Right kidney (tissue), 1 donor: ENCODE data around the gene VMO1.

Experiments
- DNase-seq: peaks from one replicate; pipeline ENCODE4 v3.0.0-alpha.2; 2016

The VMO1 gene

DNA sequence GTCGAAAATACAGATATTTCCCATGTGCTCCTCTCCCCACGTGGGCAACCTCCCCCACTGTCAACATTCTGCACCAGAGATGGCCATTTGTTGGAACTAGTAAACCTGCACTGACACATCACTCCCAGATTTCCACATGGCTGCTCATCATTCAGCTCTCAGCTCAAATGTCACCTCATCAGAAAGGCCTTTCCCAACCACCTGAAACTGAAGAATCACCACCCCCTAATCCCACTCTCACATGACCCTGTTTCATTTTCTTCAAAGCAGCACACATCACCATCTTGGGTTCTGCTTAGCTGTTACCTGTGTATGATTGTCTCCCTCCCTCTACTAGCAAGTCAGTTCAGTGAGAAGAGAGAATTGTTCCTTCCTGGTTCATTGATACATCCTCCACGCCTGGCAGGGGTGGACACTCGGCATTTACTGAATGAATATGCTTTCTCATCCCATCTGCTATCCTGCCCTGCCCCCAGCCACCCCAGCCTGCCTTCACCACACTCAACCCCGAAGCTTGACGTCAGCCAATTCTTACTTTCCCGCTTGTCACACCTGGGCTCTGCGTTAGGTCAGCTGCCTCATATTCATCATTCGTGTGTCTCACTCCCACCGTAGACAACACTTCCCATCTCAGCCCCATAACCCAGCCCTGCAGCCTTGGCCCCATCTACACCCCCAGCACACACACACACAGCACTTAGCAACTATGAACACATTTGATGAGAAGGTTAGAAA is 14.5 kb upstream of the VMO1 start:
- DNase-seq, result no peak

DNA sequence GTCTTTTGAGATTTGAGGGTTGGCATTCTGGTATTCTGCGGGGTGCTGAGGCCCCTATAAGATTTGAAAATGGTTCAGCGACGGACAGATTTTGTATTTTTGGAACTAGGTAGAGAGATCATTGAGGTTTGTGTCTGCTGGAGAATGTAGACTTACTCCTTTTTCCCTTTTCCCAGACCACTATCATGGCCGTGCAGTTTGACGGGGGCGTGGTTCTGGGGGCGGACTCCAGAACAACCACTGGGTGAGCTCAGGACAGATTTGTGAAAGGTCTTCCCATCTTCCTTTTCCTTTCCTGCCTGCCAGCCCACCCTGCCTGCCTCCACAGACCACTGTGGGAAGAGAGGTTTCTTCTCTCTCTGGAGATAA is 10.4 kb upstream of the VMO1 start:
- peak; percentile 19 for DNase-seq

DNA sequence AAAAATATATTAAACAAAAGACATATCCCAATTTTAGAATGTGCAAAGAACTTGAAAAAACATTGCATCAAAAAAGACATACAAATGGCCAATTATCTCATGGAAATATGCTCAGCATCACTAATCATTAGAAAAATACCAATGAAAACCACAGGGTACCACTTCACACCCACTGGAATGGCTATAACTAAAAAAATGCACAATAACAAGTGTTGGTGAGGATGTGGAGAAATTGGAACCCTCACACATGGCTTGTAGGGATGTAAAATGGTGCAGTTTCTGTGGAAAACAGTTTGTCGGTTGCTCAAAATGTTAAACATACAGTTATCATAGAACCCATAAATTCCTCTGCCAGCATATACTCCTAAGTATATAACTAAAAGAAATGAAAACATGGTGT is 9.0 kb upstream of the VMO1 start:
- no peak for DNase-seq

DNA sequence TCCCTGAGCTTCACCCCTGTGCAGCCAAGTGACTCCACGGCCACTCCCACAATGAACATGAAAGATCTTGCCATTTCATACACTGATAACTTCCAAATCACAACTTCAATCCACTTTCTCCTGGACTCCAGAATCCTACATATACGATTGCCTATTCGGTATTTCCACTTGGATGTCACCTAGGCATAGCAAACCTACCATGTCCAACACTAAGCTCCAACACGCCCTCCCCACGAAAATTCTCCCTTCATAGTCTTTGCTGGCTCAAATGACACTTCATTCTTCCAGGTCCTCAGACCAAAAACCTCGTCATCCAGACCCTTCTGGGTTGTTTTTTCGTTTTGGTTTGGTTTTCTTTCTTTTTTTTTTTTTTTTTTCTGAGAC is 4.5 kb upstream of the VMO1 start:
- no peak for DNase-seq

DNA sequence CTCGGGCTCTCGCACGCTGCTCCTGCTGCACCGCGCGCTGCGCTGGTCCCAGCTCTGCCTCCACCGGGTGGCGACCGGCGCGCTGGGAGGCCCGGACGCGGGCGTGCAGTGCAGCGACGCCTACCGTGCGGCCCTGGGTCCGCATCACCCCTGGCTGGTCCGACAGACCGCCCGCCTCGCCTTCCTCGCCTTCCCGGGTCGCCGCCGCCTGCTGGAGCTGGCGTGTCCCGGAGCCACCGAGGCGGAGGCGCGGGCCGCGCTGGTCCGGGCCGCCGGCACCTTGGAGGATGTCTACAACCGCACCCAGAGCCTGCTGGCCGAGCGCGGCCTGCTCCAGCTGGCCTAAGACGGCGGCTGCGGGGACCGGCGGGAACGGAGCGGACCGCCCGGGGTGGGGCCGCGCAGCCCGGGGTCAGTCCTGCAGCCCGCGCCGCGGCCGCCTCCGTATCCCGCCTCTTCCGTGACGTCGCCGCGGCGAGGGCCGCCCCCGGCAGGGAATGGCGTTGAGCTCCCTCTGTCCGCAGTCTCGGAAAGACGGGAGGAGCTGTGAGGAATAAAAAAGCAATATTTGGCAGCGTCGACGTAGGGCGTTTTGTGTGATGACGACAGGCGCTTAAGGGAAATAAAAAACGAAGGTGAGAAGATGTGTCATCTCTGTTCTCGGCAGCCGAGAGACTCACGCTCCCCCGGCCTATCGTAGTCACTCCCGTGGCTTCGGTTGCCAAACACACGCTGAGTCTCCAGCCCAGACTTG is 4.0 kb upstream of the VMO1 start:
- DNase-seq, result peak; percentile 98

DNA sequence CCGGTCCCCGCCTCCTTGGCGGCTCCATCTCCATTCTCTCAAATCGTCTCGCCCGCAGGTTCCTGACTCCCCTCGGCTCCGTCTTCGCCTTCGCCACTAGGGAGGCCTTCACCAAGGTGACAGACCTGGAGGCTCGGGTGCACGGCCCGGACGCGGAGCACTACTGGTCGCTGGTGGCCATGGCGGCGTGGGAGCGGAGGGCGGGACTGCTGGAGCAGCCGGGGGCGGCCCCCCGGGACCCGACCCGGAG is 3.5 kb upstream of the VMO1 start:
- no peak for DNase-seq

DNA sequence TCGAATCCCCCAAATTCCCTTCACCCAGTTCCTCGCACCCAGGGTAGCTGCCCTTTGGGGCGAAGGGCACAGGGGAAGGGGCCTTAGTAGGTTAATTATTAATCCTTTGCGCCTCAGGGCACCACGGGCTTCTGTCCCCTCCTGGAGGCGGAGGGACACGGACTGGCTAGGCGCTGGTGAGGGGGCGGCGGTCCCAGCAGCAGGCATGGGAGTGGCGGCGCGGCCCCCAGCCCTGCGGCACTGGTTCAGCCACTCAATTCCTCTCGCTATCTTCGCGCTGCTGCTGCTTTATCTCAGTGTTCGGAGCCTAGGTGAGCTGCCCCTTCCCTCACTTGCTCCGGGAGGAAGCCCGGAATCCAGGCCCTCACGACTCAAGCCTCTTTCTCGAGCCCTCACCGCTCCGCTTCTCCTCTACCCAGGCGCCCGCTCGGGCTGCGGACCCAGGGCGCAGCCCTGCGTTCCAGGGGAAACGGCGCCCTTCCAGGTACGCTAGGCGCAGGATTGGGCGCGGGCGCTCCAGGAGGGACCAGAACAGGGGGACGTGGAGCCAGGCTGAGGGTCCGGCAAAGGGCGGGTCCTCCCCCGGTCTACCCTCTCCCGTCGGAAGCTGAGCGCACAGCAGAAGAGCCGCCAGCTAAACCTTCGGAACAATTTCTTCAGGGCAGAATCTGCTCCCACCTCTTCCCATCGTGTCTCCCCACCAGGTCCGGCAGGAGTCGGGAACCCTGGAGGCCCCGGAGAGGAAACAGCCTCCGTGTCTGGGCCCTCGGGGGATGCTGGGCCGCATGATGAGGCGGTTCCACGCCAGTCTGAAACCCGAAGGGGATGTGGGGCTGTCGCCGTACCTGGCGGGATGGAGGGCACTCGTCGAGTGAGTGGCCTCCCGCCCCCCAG is 2.9 kb upstream of the VMO1 start, which contains the start of gene GLTPD2:
TSS of gene GLTPD2 (plus strand) at position 158 of the 894 bp plus-strand sequence. CDS start at position 206, 48 bp downstream.
- peak; percentile 74 for DNase-seq

DNA sequence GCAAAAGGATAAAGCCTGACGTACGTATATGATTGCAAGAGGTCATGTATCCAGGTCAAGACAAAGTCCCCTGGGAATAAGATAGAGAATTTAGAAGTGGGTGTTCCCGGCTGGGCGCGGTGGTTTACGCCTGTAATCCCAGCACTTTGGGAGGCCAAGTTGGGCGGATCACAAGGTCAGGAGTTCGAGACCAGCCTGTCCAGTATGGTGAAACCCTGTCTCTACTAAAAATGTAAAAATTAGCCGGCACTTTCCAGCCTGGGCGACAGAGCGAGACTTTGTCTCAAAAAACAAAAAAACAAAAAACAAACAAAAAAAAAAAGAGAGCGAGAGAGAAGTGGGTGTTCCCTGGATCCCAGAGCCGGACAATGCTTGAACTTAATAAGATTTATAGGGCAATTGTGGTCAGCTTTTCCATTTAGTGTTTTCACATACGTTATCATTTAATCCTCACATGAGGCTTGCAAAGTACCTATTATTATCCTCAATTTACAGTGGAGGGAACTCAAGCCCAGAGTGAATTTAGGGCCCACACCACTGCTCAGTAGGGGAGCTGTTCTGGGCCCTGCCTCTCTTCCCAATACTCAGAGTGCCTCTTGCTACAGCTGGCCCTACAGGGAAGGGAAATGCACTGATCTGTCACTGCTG is 2.1 kb upstream of the VMO1 start:
- no peak for DNase-seq

DNA sequence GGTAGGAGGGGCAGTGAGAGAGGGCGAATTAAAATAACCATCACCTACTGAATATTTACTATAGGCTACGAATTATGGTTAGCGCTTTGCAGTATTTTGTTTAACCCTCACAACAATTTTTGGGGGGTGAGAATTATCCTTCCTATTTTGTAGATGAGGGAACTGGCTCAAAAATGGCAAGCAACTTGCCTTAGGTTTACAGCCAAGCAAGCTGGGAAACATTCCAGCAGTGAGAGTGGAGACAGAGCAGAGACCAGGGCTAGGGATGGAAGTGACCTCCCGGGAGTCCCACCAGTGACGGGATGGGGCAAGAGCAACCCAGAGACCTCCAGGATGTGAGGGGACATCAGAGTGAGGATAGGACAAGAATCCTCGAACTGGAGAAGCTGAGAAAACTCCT is 352 bp upstream of the VMO1 start:
- peak; percentile 32 for DNase-seq

DNA sequence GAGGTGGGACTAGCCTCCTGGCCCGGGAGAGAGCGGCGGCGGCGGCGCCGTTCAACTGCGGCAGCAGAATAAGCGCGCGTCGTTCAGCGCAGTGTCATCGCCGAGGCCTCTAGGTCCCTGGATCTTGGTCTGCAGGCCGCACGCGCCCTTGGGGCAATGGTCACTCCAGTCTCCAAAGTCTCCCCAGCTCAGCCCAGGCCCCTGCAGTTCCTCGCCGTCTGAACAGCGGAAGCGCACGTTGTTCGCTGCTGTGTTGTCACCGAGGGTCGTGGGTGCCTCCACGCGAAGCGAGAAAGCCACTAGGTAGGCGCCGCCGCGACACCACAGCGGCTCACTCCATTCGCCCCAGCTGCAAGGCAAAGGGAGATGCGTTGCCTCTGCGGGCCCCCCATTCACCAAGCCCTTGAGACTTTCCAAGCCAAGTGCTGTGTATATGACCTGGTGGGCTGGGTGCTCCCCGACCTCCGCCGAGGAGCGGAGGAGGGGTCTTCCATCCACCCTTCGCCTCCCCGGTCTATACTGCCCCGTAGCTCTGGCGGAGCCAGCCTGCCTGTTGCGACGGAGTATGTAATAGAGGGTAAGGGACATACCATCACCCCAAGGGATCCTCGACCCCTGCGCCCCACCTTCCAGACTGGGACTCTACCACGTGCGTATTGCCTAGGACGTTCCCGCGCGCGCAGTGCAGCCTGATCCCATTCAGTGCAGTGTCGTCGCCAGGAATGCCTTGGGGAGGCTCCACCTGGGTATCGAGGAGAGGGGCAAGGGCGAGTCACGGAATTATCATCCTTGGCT is 656 bp downstream of the VMO1 start:
- DNase-seq, result peak; percentile 58

DNA sequence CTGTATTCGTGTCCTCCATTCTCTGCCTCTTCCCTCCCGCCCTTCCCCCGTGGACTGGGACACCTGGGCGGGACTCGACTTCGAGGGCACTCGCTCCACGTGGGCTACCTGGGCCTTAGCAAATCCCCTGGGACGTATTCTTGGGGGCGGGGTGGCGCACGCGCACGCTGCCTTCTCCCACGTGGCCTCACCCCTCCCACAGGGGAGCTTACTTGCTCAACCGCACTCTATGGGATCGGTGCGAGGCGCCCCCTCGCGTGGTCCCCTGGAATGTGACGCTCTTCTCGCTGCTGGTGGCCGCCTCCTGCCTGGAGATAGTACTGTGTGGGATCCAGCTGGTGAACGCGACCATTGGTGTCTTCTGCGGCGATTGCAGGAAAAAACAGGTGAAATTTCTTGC is 3.5 kb downstream of the VMO1 start:
- peak; percentile 6 for DNase-seq

DNA sequence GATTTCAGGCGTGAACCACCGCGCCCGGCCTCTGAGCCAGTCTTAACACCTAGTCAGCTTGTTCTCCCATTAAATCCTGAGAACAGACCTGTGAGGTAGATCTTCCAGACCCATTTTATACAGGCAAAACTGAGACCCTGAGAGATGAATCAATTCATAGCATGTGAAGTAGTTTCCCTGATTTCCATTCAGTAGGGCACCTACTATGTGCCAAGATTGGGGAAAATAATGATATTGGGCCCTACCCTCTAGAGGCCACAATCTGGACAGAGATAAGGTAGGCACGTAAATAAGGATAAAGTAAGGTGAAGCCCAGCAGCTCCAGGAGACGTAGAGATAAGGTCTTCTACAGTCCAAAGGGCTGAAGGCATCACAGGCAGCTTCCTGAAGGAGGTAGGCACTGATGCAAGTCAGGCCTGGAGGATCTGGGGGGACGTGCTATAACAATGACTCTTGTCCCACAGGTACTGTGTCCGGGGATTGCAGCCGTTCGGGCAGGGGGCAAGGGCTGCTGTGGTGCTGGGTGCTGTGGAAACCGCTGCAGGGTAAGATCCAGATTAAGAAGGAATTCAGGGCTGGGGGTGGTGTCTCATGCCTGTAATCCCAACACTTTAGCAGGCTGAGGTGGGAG is 5.7 kb downstream of the VMO1 start:
- DNase-seq, result no peak

DNA sequence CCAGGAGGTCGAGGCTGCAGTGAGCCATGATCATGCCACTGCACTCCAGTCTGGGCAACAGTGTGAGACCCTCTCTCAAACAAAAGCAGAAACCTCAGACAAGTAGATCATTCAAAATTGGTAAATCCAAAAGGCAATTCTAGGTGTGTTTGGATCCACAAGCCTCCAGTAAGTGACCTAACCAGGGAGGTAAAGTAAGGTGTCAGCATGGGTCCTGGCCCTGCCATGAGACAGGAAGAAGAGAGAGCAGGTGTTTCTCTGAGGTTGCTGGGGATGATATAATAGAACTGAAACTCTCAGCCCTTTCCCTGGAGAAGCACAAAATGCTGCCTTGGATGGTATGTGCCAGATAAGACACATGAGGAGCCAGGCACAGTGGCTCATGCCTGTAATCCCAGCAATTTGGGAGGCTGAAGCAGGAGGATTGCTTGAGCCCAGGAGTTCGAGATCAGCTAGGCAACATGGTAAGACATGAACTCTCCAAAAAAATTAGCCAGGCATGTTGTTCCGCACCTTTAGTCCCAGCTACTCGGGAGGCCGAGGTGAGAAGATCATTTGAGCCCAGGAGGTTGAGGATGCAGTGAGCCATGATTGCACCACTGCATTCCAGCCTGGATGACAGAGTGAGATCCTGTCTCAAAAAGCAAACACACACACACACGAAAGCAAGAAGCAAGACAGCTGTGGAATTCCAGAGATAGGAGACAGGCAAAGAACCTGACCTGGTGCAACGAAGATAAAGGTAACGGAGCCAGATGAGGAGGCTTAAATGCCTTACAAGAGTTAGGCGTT is 8.0 kb downstream of the VMO1 start:
- DNase-seq, result no peak

DNA sequence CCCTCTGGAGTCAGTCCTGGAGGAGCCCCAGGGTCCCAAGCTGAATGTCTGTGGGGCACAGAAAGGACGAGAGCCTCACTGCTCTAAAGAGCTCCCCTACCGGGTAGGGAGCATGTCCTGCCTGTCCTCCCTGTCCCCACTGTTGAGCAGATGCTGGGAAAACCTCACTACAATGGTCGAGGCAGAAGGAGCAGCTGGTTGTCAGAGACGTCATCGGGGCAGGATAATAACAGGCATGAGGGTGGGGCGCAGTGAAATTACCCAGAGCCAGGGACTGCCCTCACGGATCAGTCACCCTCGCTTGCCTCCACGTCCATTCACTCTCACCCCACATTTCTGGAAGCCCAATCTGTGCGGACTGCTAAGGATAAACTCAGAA is 13.9 kb downstream of the VMO1 start:
- DNase-seq, result no peak

DNA sequence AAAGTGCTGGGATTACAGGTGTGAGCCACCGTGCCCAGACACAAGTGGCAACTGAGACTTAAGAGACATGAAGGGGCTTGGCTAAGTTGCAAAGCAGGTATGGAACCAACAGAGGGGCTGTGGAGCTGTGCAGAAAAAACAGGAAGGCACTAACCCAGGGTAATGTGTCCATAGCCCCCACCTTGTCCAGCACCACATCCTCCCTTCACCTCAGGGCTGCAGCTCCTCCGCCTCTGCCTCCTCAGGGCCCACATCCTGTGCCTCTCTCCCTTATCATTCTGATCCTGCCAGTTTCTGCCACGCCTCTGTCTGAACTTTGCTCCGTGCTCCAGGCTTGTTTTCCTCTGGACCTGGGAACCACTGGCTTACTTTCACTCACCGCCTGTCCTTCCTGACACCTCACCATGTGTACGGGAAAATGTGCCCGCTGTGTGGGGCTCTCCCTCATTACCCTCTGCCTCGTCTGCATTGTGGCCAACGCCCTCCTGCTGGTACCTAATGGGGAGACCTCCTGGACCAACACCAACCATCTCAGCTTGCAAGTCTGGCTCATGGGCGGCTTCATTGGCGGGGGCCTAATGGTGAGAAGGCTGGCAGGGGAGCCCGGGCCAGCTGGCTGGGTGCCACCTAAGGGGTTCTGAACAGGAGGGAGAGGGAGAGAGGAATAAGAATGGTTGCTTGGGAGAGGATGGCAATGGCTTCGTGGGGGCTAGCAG is 14.5 kb downstream of the VMO1 start, which contains the start of gene TM4SF5:
TSS of gene TM4SF5 (plus strand) at position 368 of the 716 bp plus-strand sequence. CDS start at position 405, 37 bp downstream.
- no peak for DNase-seq

DNA sequence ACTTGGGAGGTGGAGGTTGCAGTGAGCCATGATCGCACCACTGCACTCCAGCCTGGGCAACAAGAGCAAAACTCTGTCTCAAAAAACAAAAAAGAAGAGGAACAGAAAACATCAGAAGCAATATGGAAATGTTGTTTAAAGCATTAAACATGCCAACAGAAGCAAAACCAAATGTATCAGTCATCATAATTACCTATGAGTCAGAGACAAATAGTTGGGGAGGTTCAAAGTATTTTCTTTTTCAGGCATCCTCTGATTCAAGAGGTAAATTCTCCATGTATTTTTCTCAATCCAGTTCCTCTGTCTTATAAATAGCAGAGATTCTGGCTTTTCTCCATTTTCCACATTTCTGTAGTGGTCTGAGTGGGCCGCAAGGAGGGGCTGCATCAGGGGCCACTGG is 16.5 kb downstream of the VMO1 start:
- no peak for DNase-seq

DNA sequence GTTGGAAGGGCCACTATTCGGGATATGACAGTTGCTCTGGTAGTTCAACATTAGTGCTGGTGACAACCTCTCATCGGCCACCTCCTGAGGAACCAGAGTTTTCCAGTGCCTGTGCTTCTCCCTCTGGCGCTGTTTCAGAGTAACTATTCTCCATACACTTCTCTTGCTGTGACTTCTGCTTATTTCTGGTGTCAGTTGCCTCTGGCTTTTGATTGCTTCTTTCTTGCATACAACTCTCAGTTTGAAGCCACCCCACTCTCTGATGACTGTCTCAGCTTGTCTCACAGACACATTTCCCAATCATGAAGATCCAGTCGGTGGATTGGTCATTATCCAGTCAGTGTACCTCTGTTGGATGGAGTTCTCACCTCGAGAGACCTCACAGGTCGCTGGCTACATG is 17.9 kb downstream of the VMO1 start:
- no peak for DNase-seq

DNA sequence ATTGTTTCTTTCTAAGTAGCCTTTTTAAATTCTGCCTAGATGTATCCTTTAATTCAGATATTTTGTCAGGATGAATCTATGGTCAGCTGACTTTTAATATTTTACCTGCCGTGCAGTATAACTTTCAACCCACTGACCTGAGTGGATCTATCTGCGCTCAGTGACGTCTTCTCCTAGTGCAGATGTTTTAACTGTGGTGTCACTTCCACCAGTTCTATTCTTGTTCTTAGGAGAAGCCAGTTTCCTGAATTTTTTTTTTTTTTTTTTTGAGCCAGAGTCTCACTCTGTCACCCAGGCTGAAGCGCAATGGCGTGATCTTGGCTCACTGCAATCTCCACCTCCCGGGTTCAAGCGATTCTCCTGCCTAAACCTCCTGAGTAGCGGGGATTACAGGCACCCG is 19.4 kb downstream of the VMO1 start:
- no peak for DNase-seq

DNA sequence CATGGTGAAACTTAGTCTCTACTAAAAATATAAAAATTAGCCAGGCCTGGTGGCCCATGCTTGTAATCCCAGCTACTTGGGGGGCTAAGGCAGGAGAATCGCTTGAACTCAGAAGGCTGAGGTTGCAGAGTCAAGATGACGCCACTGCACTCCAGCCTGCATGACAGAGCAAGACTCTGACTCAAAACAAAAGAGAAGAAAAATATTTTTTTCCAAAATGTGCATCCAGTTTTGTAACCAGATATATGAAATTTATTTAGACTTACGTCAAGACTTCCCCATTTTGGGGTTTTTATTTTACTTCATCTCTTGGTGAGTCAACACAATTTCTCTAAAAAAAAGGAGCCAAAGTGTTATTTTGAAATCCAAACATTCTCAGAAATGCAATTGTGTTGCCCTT is 20.0 kb downstream of the VMO1 start:
- DNase-seq, result no peak

DNA sequence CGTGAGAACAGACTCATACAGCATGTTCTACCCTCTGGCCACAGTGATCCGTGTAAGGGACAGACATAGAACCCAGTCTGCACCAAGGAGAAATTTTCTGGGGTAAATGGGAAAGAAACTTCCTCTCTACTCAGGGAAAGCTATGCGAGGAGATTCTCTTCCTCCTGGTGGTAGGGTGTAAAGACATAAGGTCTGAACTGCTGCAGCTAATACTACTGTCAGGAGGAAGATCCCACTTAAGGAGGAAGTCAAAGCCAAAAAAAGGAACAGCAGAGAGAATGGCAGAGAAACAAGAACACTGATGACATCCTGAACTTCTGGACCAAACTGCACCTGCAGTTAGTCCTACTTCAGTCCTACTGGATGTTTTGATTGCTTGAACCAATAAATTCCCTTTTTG is 21.6 kb downstream of the VMO1 start:
- DNase-seq, result no peak
